Astrocyte (in vitro differentiated cells and primary cell): ENCODE measurements around the gene ARMH4. TPM values are rescaled to one million over a fixed set of nuclear protein-coding genes. Genes with fewer than 3 reads are reported as not detected.

Source experiments
- DNase-seq: peaks from one replicate; pipeline ENCODE4 v3.0.0-alpha.2; 2010; ENCODE audit warnings: low read depth
- FAIRE-seq: peaks from 2 replicates; lab custom pipeline; 2011; peaks lifted over from hg19 to GRCh38; lab: Jason Lieb, UNC
- H2AFZ ChIP-seq: 2 replicates; pipeline ENCODE4 v1.6.0; 2012; ENCODE audit warnings: low read depth, low read length, inconsistent platforms
- H3K27ac ChIP-seq: 2 replicates; pipeline ENCODE4 v1.5.1; 2011; ENCODE audit warnings: low read depth, low read length, inconsistent platforms
- H3K27me3 ChIP-seq: 2 replicates; pipeline ENCODE4 v1.6.0; 2011; ENCODE audit warnings: low read length, inconsistent platforms; ENCODE audit not compliant: insufficient read depth
- H3K36me3 ChIP-seq: 2 replicates; pipeline ENCODE4 v1.5.1; 2011; ENCODE audit warnings: low read length, inconsistent platforms; ENCODE audit not compliant: insufficient read depth
- H3K4me1 ChIP-seq: 2 replicates; pipeline ENCODE4 v1.5.1; 2011; ENCODE audit warnings: low read length, inconsistent platforms; ENCODE audit not compliant: insufficient read depth
- H3K4me2 ChIP-seq: 2 replicates; pipeline ENCODE4 v1.6.0; 2012; ENCODE audit warnings: low read length, inconsistent platforms
- H3K4me3 ChIP-seq: 2 replicates; pipeline ENCODE4 v1.5.1; 2011; ENCODE audit warnings: low read depth, mild to moderate bottlenecking, low read length, inconsistent platforms; ENCODE audit not compliant: insufficient read depth
- H3K79me2 ChIP-seq: 2 replicates; pipeline ENCODE4 v1.6.0; 2012; ENCODE audit warnings: mild to moderate bottlenecking, low read length, inconsistent platforms; ENCODE audit not compliant: insufficient read depth
- H3K9ac ChIP-seq: 2 replicates; pipeline ENCODE4 v1.6.0; 2012; ENCODE audit warnings: mild to moderate bottlenecking, low read length, inconsistent platforms
- H3K9me3 ChIP-seq: 2 replicates; pipeline ENCODE4 v1.5.1; 2012; ENCODE audit warnings: low read depth, mild to moderate bottlenecking, low read length, inconsistent platforms; ENCODE audit not compliant: insufficient read depth
- H4K20me1 ChIP-seq: 2 replicates; pipeline ENCODE4 v1.6.0; 2012; ENCODE audit warnings: low read length, inconsistent platforms; ENCODE audit not compliant: insufficient read depth
- H3K27ac Mint-ChIP-seq: one replicate; pipeline ENCODE4 v1.8.0; 2021; ENCODE audit warnings: mild to moderate bottlenecking, mixed read lengths; ENCODE audit not compliant: unreplicated experiment
- H3K27me3 Mint-ChIP-seq: one replicate; pipeline ENCODE4 v1.8.0; 2021; ENCODE audit warnings: low read depth, mixed read lengths; ENCODE audit not compliant: unreplicated experiment
- H3K36me3 Mint-ChIP-seq: one replicate; pipeline ENCODE4 v1.8.0; 2021; ENCODE audit warnings: low read depth, mixed read lengths; ENCODE audit not compliant: unreplicated experiment
- H3K4me1 Mint-ChIP-seq: one replicate; pipeline ENCODE4 v1.8.0; 2021; ENCODE audit warnings: low read depth, mixed read lengths; ENCODE audit not compliant: unreplicated experiment
- H3K4me3 Mint-ChIP-seq: one replicate; pipeline ENCODE4 v1.8.0; 2021; ENCODE audit warnings: mild to moderate bottlenecking, moderate library complexity, mixed read lengths; ENCODE audit not compliant: unreplicated experiment
- H3K9me3 Mint-ChIP-seq: one replicate; pipeline ENCODE4 v1.8.0; 2021; ENCODE audit warnings: mild to moderate bottlenecking, mixed read lengths; ENCODE audit not compliant: unreplicated experiment
- EZH2 ChIP-seq: IDR thresholded peaks from 2 replicates; pipeline ENCODE4 v1.6.1; 2012; ENCODE audit warnings: mild to moderate bottlenecking, low read length, inconsistent platforms; ENCODE audit not compliant: insufficient read depth
- total RNA-seq: library from RNA; stranded (reverse); gene quantifications from 2 replicates; pipeline ENCODE4 v1.2.1, GENCODE V29; 2021
- TF ChIP-seq, protein P1 (sequence below): IDR thresholded peaks from 2 replicates; pipeline ENCODE4 v1.5.1; 2011; ENCODE audit warnings: low read depth, mild to moderate bottlenecking, inconsistent platforms, low read length, moderate library complexity; ENCODE audit not compliant: insufficient read depth

The ARMH4 gene
- total RNA-seq, 1 donor from 2014 or later: 19.3 TPM

GRCh38 chr14:58167891-58168290 is 15.9 kb upstream of the ARMH4 start:
- Mint-ChIP-seq H3K4me3 (no peak overlapping the region), H3K27ac (no peak overlapping the region), H3K9me3 (no peaks in the 10 kb centered on the region), H3K27me3 (no peaks in the 10 kb centered on the region), H3K36me3 (peaks cover 2% of the 10 kb centered on the region), H3K4me1 (peaks cover 15% of the 10 kb centered on the region)
- TF ChIP-seq, protein P1, sequence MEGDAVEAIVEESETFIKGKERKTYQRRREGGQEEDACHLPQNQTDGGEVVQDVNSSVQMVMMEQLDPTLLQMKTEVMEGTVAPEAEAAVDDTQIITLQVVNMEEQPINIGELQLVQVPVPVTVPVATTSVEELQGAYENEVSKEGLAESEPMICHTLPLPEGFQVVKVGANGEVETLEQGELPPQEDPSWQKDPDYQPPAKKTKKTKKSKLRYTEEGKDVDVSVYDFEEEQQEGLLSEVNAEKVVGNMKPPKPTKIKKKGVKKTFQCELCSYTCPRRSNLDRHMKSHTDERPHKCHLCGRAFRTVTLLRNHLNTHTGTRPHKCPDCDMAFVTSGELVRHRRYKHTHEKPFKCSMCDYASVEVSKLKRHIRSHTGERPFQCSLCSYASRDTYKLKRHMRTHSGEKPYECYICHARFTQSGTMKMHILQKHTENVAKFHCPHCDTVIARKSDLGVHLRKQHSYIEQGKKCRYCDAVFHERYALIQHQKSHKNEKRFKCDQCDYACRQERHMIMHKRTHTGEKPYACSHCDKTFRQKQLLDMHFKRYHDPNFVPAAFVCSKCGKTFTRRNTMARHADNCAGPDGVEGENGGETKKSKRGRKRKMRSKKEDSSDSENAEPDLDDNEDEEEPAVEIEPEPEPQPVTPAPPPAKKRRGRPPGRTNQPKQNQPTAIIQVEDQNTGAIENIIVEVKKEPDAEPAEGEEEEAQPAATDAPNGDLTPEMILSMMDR: no peak
- no peak for TF ChIP-seq EZH2
- no peak overlapping the region for H2AFZ ChIP-seq
- H3K4me3 ChIP-seq: no peak overlapping the region
- H3K27ac ChIP-seq: no peak overlapping the region
- H3K27me3 ChIP-seq: no peaks in the 10 kb centered on the region
- no peak for FAIRE-seq
- H3K9ac ChIP-seq: no peak overlapping the region
- no peaks in the 10 kb centered on the region for H4K20me1 ChIP-seq
- H3K79me2 ChIP-seq: no peaks in the 10 kb centered on the region
- H3K36me3 ChIP-seq: no peaks in the 10 kb centered on the region
- H3K4me1 ChIP-seq: peaks cover 13% of the 10 kb centered on the region
- DNase-seq: no peak
- H3K4me2 ChIP-seq: no peak overlapping the region
- H3K9me3 ChIP-seq: no peaks in the 10 kb centered on the region

GRCh38 chr14:58167057-58167456 is 15.0 kb upstream of the ARMH4 start:
- DNase-seq: no peak
- Histone ChIP-seq H3K36me3 (no peaks in the 10 kb centered on the region), H3K27me3 (no peaks in the 10 kb centered on the region), H2AFZ (no peak overlapping the region), H4K20me1 (no peaks in the 10 kb centered on the region), H3K4me2 (no peak overlapping the region), H3K4me1 (peaks cover 13% of the 10 kb centered on the region), H3K79me2 (no peaks in the 10 kb centered on the region), H3K9ac (no peak overlapping the region), H3K9me3 (no peaks in the 10 kb centered on the region), H3K4me3 (no peak overlapping the region), H3K27ac (no peak overlapping the region)
- H3K27ac Mint-ChIP-seq: no peak overlapping the region
- H3K4me1 Mint-ChIP-seq: peaks cover 15% of the 10 kb centered on the region
- peaks cover 2% of the 10 kb centered on the region for H3K36me3 Mint-ChIP-seq
- H3K9me3 Mint-ChIP-seq: no peaks in the 10 kb centered on the region
- no peak overlapping the region for H3K4me3 Mint-ChIP-seq
- TF ChIP-seq EZH2: no peak
- TF ChIP-seq, protein P1: no peak
- no peaks in the 10 kb centered on the region for H3K27me3 Mint-ChIP-seq
- no peak for FAIRE-seq
